ENCODE measurements around the gene HEBP2.

HEBP2 gene

GRCh38 chr6:138397128-138398122 lies 6.6 kb upstream of the HEBP2 start:
- DNase-seq: no peak

- DNase-seq: no peak
Observed at GRCh38 chr6:138400326-138400725, 3.7 kb upstream of the HEBP2 start.

GRCh38 chr6:138401960-138402837 lies 1.8 kb upstream of the HEBP2 start:
- no peak for DNase-seq

- DNase-seq: no peak
Observed at GRCh38 chr6:138402838-138403187, 1.2 kb upstream of the HEBP2 start.

- DNase-seq: no peak
Observed at GRCh38 chr6:138403324-138403800, 661 bp upstream of the HEBP2 start.

GRCh38 chr6:138404666-138405337 lies 779 bp downstream of the HEBP2 start:
- DNase-seq: no peak

GRCh38 chr6:138405816-138406413 lies 1.9 kb downstream of the HEBP2 start:
- no peak for DNase-seq

- DNase-seq: no peak
Observed at GRCh38 chr6:138406443-138406842, 2.4 kb downstream of the HEBP2 start.

GRCh38 chr6:138410048-138410735 lies 6.2 kb downstream of the HEBP2 start:
- no peak for DNase-seq

- DNase-seq: no peak
Observed at GRCh38 chr6:138410972-138411880, 7.2 kb downstream of the HEBP2 start.

- DNase-seq: no peak
Observed at GRCh38 chr6:138415125-138415524, 11.1 kb downstream of the HEBP2 start.

GRCh38 chr6:138416206-138416605 lies 12.2 kb downstream of the HEBP2 start:
- DNase-seq: no peak

GRCh38 chr6:138417493-138418117 lies 13.6 kb downstream of the HEBP2 start:
- DNase-seq: no peak

GRCh38 chr6:138418118-138418742 lies 14.2 kb downstream of the HEBP2 start:
- DNase-seq: no peak

GRCh38 chr6:138419766-138420165 lies 15.7 kb downstream of the HEBP2 start:
- no peak for DNase-seq

GRCh38 chr6:138420356-138420755 lies 16.3 kb downstream of the HEBP2 start:
- no peak for DNase-seq

- no peak for DNase-seq
Observed at GRCh38 chr6:138421089-138421488, 17.1 kb downstream of the HEBP2 start.

GRCh38 chr6:138421608-138422007 lies 17.6 kb downstream of the HEBP2 start:
- no peak for DNase-seq

- DNase-seq: peak; percentile 63
Observed at GRCh38 chr6:138422861-138423260, 18.8 kb downstream of the HEBP2 start.

Measured in GF-D8 (cell line).